Lower leg skin (tissue), 4 donors: ENCODE measurements around the gene CCL22. TPM values are rescaled to one million over a fixed set of nuclear protein-coding genes. Genes with fewer than 3 reads are reported as not detected.
A peak's percentile ranks its signal among the peaks of the same experiment; 100 is the strongest.
"Not testable (repeated sequence)": the region's sequence is repeated elsewhere in the genome, so short reads cannot be mapped to it uniquely, and the experiment has no call there.

Experiments used
- DNase-seq, 2 donors: peaks; one replicate each; pipeline ENCODE4 v3.0.0-alpha.2; 2019; ENCODE audit warnings: low spot score in 2 of 2
- H3K4me3 ChIP-seq: fragments of 200-600 bp; sonication (generic); 2 replicates; pipeline ENCODE4 v1.5.1; 2017; ENCODE audit warnings: mild to moderate bottlenecking, low read depth; ENCODE audit not compliant: poor library complexity, severe bottlenecking
- POLR2A ChIP-seq, 2 donors: fragments of 450-650 bp; IDR thresholded peaks; one replicate each; pipeline ENCODE4 v1.6.1; 2016 to 2017; ENCODE audit warnings: antibody characterized with exemption in 2 of 2, mild to moderate bottlenecking in 1 of 2, moderate library complexity in 1 of 2
- WGBS, 2 donors: methylation state at CpG; one replicate each; pipeline ENCODE4 v1.1.5; 2018; 5-methylcytosine and 5-hydroxymethylcytosine counted together
- intact Hi-C: fragments of 100-400 bp; cut with DNase I; formaldehyde crosslinking; loops from one replicate; pipeline ENCODE4 v1.15.0; 2023; ENCODE audit warnings: low total_unique reads
- total RNA-seq, 4 donors: library from RNA; depleted of rRNA; stranded (reverse); fragments of >200 nt; gene quantifications; one replicate each; pipeline ENCODE4 v1.1.0, GENCODE V29; 2016
- TF ChIP-seq, protein P1 (sequence below), 3 donors: fragments of 450-650 bp; IDR thresholded peaks; one replicate each; pipeline ENCODE4 v1.5.1; 2016; ENCODE audit warnings: antibody characterized with exemption in 3 of 3, mild to moderate bottlenecking in 3 of 3, moderate library complexity in 2 of 3

Gene CCL22
- total RNA-seq, 4 donors from 2014 or later = 0.99 to 10.1 (median 2.0) TPM

DNA sequence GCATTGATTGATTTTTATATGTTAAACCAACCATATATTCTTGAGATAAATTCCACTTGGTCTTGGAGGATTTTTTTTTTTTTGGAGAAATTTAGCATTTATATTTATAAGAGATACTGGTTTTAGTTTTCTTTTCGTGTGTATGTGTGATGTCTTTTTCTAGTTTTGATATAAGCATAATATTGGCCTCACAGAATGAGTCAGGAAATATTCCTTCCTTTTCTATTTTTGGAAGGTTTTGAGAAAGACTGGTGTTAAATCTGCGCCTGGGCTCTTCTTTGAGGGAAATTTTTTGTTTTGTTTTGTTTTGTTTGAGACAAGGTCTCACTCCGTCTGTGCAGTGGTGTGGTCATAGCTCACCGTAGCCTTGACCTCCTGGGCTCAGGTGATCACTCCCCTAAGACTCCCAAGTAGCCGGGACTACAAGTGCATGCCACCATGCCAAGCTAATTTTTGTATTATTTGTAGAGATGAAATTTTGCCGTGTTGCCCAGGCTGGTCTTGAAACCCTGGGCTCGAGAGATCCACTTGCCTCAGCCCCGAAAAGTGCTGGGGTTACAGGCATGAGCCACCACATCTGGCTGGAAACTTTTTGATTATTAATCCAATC is 28.8 kb upstream of the CCL22 start:
- no peak for DNase-seq
- TF ChIP-seq, protein P1, sequence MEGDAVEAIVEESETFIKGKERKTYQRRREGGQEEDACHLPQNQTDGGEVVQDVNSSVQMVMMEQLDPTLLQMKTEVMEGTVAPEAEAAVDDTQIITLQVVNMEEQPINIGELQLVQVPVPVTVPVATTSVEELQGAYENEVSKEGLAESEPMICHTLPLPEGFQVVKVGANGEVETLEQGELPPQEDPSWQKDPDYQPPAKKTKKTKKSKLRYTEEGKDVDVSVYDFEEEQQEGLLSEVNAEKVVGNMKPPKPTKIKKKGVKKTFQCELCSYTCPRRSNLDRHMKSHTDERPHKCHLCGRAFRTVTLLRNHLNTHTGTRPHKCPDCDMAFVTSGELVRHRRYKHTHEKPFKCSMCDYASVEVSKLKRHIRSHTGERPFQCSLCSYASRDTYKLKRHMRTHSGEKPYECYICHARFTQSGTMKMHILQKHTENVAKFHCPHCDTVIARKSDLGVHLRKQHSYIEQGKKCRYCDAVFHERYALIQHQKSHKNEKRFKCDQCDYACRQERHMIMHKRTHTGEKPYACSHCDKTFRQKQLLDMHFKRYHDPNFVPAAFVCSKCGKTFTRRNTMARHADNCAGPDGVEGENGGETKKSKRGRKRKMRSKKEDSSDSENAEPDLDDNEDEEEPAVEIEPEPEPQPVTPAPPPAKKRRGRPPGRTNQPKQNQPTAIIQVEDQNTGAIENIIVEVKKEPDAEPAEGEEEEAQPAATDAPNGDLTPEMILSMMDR (IDR thresholded peaks at IDR 0.05) = no peak
- no peak for TF ChIP-seq POLR2A (IDR thresholded peaks at IDR 0.05)
- intact Hi-C loops = no loop called here
- no peak overlapping the region for H3K4me3 ChIP-seq
- 77 to 82% methylated on average over 8 of the region's 8 CpGs for WGBS, 2 donors

DNA sequence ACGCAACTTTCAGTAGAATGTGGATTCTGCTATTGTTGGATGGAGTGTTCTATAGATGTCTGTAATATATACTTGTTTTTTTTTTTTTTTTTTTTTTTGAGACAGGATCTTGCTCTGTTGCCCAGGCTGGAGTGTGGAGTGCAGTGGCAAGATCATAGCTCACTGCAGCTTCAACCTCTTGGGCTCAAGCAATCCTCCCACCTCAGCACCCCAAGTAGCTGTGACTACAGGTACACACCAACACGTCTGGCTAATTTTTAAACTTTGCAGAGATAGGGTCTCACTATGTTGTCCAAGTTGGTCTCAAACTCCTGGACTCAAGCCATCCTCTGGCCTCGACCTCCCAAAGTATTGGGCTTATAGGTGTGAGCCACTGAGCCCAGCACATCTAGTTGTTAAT is 27.2 kb upstream of the CCL22 start:
- 76 to 83% methylated on average over 3 of the region's 3 CpGs for WGBS, 2 donors
- no peak for DNase-seq
- no peak overlapping the region for H3K4me3 ChIP-seq
- intact Hi-C loops = no loop called here
- TF ChIP-seq POLR2A (IDR thresholded peaks at IDR 0.05) = no peak
- TF ChIP-seq, protein P1 (IDR thresholded peaks at IDR 0.05) = no peak

DNA sequence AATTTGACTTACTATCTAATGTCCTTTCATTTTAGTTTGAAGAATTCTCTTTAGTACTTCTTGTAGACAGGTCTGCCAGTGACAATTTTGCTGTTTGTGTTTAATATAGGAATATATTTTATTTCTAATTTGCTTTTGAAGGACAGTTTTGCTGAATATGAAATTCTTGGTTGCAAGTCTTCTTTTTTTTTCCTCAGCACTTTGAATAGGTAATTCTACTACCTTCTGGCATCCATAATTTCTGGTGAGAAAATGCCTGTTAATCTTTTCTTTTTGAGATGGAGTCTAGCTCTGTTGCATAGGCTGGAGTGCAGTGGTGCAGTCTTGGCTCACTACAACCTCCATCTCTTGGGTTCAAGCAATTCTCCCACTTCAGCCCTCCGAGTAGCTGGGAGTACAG is 25.2 kb upstream of the CCL22 start:
- WGBS, 2 donors = 96 to 100% methylated on average over 1 of the region's 1 CpG
- intact Hi-C loops = no loop called here
- no peak overlapping the region for H3K4me3 ChIP-seq
- no peak for DNase-seq
- TF ChIP-seq POLR2A (IDR thresholded peaks at IDR 0.05) = no peak

DNA sequence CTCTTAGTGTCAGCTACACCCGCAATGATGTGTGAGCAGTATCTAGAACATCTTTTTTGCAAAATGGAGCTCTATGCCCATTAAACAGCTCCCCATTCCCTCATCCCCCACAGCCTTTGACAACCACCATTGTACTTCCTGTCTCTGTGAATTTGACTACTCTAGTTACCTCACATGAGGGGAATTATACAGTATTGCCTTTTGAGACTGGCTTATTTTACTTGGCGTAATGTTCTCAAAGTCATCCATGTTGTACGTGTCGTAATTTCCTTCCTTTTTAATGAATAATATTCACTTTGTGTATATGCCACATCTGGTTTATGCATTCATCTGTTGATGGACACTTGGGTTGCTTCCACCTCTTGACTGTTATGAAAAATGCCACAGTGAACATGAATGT is 23.2 kb upstream of the CCL22 start:
- DNase-seq = no peak
- no peak overlapping the region for H3K4me3 ChIP-seq
- 80 to 85% methylated on average over 4 of the region's 4 CpGs for WGBS, 2 donors
- intact Hi-C loops = no loop called here
- TF ChIP-seq, protein P1 (IDR thresholded peaks at IDR 0.05) = no peak

DNA sequence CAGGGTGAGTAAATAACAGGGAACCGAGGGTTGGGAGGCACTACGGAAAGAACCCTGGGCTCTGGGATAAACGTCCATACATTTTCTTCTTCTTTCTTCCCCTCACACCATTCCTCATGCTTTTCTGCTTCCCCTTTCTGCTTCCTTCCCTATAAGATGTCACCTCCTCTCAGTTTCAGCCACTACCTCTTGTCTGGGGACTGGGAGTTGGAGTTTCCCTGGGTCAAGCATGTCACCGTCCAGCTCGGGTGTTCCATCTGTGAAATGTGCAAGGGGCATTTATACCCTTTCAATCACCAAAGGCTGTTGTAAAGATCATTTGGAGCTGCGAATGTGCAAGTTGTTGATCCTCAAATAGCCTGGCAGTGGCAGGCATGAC is 17.5 kb upstream of the CCL22 start:
- DNase-seq = peak in 1 of 2 donors; percentile 45
- no peak overlapping the region for H3K4me3 ChIP-seq
- 85 to 86% methylated on average over 6 of the region's 6 CpGs for WGBS, 2 donors
- intact Hi-C loops = no loop called here
- TF ChIP-seq, protein P1 (IDR thresholded peaks at IDR 0.05) = no peak
- TF ChIP-seq POLR2A (IDR thresholded peaks at IDR 0.05) = no peak

DNA sequence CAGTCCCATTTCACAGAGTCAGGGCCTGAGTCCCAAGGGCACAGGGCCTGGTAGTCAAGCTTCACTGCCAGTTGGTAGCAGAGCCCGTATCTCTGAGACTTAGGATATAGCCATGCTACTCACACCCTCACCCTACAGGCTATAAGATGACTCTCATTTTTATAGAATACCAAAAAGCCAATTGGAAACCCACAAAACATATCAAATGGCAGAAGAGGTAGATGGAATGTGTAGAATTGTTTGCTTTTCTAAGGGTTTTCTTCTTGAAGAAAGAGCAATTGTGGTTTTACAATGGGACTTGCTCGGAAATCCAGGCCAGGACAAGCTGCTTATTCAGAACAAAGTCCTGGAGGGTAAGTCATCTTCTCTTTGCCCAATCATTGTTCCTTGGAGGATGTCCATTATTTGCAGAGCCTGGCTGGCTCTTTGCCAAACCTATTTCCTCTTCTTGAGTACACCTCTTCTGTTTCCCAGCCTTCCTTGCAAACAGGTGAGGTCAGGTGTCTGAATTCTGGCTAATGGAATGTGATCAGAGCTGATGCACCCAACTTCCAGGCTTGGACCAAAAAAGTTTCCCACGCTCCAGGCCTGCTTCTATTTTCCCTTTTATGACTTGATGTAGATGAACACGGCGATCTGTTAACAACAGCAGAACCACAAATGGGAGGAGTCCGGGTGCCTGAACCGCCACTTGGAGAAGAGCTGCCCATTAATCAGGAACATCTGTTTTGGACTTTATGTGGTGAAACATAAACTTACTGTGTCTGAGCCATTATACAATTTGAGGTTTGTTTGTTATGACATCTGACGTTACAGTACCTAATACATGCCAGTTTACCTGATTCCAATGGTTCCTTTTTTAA is 16.9 kb upstream of the CCL22 start:
- 45 to 49% methylated on average over 8 of the region's 8 CpGs for WGBS, 2 donors
- intact Hi-C loops = no loop called here
- DNase-seq = peak; percentile 51 to 84
- TF ChIP-seq POLR2A (IDR thresholded peaks at IDR 0.05) = no peak
- TF ChIP-seq, protein P1 (IDR thresholded peaks at IDR 0.05) = no peak
- H3K4me3 ChIP-seq = no peak overlapping the region

DNA sequence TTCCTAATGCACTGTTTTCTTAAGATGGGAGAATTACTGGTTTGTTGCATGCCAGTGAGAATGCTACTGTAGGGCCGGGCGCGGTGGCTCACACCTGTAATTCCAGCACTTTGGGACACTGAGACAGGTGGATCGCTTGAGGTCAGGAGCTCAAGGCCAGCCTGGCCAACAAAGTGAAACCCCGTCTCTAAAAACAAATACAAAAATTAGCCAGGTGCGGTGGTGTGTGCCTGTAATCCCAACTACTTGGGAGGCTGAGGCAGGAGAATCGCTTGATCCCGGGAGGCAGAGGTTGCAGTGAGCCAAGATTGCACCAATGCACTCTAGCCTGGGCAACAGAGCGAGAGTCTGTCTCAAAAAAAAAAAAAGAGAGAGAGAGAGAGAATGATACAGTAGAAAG is 16.0 kb upstream of the CCL22 start:
- WGBS, 2 donors = 93 to 97% methylated on average over 9 of the region's 9 CpGs
- H3K4me3 ChIP-seq, intact Hi-C loops: not testable (repeated sequence)
- peak in 1 of 2 donors; percentile 72 for DNase-seq
